G401.6 (cell line): ENCODE measurements around the gene NUAK1.
A peak's percentile ranks its signal among the peaks of the same experiment; 100 is the strongest.

Experiments
- FAIRE-seq: peaks from 2 replicates; lab custom pipeline; 2012; peaks lifted over from hg19 to GRCh38; lab: Jason Lieb, UNC

Gene NUAK1

GRCh38 chr12:106082216-106083175, 56.3 kb downstream of the NUAK1 start:
- FAIRE-seq = no peak

- no peak for FAIRE-seq
These were observed 57.1 kb downstream of the NUAK1 start for GRCh38 chr12:106081606-106082005.

GRCh38 chr12:106080791-106081170, 58.0 kb downstream of the NUAK1 start:
- FAIRE-seq = no peak

- no peak for FAIRE-seq
These were observed 58.5 kb downstream of the NUAK1 start for GRCh38 chr12:106080041-106080790.

- FAIRE-seq = no peak
These were observed 59.5 kb downstream of the NUAK1 start for GRCh38 chr12:106079148-106079738.

GRCh38 chr12:106078358-106079010, 60.3 kb downstream of the NUAK1 start:
- no peak for FAIRE-seq

GRCh38 chr12:106074706-106075392, 63.9 kb downstream of the NUAK1 start:
- FAIRE-seq = no peak

- no peak for FAIRE-seq
These were observed 64.4 kb downstream of the NUAK1 start for GRCh38 chr12:106074361-106074705.

GRCh38 chr12:106073179-106073578, 65.6 kb downstream of the NUAK1 start:
- no peak for FAIRE-seq

- FAIRE-seq = no peak
These were observed 66.0 kb downstream of the NUAK1 start for GRCh38 chr12:106072751-106073150.

- peak; percentile 27 for FAIRE-seq
These were observed 67.1 kb downstream of the NUAK1 start for GRCh38 chr12:106071686-106072085.

- FAIRE-seq = no peak
These were observed 68.1 kb downstream of the NUAK1 start for GRCh38 chr12:106070611-106071010.

- no peak for FAIRE-seq
These were observed 68.6 kb downstream of the NUAK1 start for GRCh38 chr12:106070147-106070546.

GRCh38 chr12:106068296-106068695, 70.5 kb downstream of the NUAK1 start:
- no peak for FAIRE-seq

- FAIRE-seq = no peak
These were observed 71.0 kb downstream of the NUAK1 start for GRCh38 chr12:106067606-106068205.

- no peak for FAIRE-seq
These were observed 71.9 kb downstream of the NUAK1 start for GRCh38 chr12:106066726-106067325.

- FAIRE-seq = no peak
These were observed 72.6 kb downstream of the NUAK1 start for GRCh38 chr12:106066051-106066705.

- no peak for FAIRE-seq
These were observed 73.2 kb downstream of the NUAK1 start for GRCh38 chr12:106065506-106065905.

- FAIRE-seq = no peak
These were observed 74.1 kb downstream of the NUAK1 start for GRCh38 chr12:106064721-106065021.

- no peak for FAIRE-seq
These were observed 74.7 kb downstream of the NUAK1 start for GRCh38 chr12:106063826-106064720.
